Stimulated activated CD4-positive, alpha-beta T cell treated with anti-CD3 and anti-CD28 coated beads, Interleukin-2, amount 100 ng/mL, for 24 hours (primary cell): ENCODE measurements around the gene PDE6A.

Source experiments
- DNase-seq, 2 donors: peaks; one replicate each; pipeline ENCODE4 v3.0.0-alpha.2; 2020

The PDE6A gene

GRCh38 chr5:149809931-149810691 lies 134.5 kb downstream of the PDE6A start:
- DNase-seq, result no peak

GRCh38 chr5:149808264-149808982 lies 136.2 kb downstream of the PDE6A start:
- DNase-seq, result no peak
